Epidermal melanocyte (primary cell): ENCODE results near the gene ITPK1.

Experiments used
- DNase-seq: peaks from one replicate; pipeline ENCODE4 v3.0.0; 2011; ENCODE audit warnings: low spot score; ENCODE audit not compliant: insufficient read length

Gene ITPK1

DNA sequence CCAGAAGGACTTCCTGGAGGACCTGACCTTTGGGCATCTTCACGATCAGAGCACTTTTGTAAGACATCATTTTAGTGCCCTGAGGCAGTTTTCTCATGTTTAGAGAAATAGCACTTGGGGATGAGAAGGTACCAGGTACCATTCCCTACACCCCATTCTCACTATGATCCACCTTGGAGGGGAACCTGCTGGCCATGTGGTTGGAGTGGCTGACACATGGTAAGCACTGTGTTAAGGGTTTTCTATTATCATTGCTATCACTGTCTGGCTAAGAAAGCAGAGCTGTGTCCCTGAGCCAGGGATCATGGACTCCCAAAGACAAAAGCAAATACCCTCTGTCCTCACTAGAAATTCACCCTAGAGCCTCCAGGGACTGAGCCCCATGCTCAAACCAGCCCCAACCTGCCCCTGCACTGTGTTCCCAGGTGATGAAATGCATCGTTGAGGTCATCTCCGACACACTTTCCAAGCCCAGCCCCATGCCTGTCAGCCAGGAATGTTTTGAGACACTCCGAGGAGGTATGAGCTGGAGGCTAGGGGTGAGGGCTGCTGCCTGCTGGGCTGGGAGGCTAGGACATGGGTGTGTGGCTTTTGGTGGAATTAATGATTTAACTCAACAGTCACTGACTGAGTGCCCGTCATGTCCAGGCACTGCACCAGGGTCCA, 189.4 kb downstream of the ITPK1 start:
- DNase-seq, result no peak

DNA sequence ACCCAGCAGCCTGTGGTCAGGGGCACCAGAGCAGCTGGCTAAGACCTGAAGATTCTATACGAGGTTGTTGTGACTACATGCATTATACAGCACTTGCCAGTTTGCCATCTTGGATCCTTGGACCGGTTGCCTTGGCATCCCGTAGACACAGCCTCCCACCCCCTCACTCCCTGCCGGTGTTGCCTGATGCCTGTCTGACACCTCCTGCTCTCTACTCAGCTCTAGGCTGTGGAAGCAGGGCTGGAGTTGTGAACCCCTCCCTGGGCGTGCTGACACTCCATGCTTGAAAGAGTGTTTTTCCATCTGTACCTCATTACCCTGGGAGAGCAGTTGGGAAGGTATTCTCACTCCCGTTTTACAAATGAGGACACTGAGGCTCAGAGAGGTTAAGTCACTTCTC, 190.3 kb downstream of the ITPK1 start:
- DNase-seq, result no peak

DNA sequence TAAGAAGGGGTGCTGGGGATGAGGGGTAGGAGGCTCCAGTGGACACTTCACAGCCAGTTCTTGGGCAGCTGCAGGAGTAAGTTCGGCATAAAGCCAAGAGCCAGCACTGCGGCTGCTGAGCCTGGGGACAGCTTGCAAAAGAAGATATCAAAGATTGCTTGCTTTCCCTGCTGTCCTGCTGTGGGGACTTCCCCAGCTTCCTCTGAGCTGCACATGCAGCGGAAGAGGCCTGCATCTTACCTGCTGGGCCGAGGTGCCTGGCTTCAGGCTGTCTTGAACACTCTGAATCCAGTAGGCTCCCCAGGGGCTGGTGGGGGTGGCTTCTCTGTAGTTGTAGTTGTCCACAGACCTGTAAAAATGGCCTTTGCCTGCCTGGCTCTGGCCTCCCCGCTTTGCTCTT, 191.5 kb downstream of the ITPK1 start:
- DNase-seq, result no peak

DNA sequence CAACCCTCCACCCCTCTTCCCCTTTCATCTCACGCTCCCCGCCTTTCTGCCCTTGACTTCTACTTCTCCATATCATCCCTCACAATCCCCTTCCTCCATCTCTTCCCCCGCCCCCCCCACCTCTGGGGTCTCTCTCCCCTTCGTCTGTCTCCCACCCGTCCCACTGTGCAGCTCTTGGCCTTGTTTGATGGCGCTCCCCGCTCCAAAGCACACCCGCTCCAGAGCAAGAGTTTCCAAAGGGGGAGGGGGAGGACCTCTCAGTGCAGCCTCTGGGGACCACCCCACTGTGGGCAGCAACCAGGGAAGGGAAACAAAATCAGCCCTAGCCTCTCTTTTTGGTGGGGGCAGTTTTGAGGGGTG, 192.0 kb downstream of the ITPK1 start:
- DNase-seq, result no peak

DNA sequence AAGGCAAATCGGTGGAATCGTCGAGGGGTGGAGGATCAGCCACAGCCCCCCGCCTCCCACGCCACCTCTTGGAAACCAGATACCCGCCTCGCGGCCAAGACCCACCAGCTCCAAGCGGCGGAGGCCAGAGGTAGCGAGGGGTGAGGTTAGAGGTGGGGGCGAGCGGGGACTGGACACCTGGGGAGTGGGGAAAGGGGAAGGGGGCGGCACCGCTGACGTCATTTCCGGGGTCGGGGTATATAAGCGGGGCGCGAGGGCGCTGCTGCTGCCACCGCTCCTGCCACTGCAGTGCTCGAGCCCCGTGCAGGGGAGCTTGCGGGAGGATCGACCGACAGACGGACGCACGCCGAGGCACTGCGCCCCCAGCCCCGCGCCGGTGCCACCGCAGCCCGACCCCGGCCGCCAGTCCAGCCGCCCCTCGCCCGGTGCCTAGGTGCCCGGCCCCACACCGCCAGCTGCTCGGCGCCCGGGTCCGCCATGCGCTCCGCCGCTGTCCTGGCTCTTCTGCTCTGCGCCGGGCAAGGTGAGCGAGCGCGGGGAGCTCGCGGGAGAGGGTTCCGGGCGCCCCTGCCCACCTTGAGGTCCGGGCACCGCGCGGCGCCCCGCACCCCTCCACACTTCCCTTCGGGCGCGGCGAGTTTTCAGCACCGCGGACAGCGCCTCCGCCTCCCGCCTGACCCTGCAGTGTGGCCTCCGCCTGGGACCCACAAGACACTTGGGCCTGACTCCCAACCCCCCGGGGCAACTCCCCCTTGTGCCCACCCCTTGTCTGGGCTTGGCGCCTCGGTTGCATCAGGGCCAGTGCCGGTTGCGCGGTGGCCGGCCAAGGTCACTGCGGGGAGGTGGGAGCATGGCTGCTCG, 192.6 kb downstream of the ITPK1 start, which contains the start of gene CHGA:
CHGA (plus strand) TSS at position 268 of the 861 bp plus-strand sequence; CDS start at position 478, 210 bp downstream.
- peak; percentile 69 for DNase-seq

DNA sequence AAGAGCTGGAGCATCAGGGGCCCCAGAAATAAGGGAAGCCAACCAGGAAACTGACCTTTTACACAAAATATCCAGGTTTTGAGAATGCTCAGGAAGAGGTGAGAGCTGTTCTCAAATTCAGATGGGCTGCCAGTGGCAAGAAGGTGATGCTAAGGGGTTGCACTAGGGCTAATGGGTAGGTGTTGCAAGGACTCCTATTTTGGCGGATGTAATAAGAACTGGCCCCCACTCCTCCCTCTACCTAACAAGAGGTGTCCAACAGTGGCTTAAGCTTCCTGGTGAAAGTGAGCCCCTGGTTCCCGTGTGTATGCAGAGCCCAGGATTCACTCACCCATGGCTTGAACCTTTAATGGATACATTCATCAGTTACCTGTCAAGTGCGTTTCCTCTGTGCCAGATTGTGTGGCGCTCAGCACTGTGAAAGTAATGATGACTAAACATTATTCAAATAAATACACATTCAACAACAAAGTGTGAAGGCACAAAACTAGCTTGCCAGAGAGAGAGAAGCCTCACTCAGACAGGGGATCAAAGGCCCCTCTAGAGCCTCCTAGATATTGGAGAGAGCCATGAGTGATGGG, 193.5 kb downstream of the ITPK1 start:
- DNase-seq, result no peak

DNA sequence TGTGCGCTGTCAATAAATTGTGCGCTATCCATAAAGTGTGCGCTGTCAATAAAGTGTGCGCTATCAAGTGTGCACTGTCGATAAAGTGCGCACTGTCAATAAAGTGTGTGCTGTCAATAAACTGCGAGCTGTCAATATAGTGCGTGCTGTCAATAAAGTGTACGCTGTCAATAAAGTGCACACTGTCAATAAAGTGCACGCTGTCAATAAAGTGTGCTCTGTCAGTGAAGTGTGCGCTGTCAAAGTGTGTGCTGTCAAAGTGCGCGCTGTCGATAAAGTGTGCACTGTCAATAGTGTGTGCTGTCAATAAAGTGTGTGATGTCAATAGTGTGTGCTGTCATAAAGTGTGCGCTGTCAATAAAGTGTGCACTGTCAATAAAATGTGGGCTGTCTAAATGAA, 195.7 kb downstream of the ITPK1 start:
- no peak for DNase-seq

DNA sequence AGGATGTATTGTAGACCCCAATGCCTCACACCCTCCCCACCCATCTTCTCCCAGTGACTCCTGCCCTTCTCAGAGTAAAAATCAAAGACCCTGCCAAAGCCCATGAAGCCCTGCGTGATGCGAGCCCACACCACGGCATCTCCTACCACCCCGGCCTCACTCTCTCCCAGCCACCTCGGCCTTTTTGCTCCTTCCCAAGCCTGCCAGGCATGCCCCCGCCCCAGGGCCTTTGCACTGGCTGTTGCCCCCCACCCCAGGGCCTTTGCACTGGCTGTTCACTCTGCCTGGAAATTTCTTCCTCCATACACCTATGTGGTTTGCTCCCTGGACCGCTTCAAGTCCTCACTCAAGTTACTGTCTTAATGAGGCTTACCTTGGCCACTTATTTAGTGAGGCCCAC, 197.8 kb downstream of the ITPK1 start:
- DNase-seq, result no peak

DNA sequence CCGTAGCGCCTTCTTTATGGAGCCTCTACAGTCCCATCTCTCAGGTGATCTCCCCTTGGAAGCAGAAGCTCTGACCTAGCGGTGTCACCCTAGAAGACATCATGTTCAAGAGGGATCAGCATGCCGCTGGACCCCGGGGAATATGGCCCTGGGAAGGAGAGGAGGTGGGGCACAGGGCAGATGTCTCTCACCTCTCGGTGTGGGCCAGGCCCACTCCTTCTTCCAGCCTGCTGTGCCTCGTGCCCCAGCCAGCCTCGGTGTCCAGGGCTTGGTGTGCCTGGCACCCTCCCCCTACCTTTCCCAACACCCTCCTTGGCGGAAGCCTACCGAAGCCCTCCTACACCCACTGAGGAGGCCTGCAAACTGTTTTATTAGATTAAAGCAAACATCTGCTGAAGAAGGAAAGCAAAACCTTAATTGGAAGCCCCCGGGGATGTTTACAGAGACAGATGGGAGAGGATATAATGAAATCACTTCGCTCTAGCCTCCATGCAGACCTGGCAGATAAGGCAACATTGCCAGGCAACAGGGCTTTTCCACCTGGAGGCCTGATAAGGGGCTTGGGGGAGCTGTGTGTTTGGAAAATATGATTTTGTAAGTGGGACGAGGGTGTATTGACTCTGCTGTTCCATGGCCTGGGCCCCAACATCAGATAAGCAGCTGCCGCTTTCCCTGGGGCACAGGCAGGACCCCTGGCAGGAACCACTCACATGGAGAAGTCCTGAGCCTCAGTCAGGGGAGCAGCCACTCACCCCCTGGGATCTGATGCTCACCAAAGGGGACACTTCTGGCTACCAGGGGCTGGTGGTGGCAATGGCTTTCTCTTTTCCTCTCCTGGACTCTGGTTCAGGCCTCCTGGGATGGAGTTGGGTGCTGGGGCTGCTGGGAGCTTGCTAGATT, 198.4 kb downstream of the ITPK1 start:
- no peak for DNase-seq

DNA sequence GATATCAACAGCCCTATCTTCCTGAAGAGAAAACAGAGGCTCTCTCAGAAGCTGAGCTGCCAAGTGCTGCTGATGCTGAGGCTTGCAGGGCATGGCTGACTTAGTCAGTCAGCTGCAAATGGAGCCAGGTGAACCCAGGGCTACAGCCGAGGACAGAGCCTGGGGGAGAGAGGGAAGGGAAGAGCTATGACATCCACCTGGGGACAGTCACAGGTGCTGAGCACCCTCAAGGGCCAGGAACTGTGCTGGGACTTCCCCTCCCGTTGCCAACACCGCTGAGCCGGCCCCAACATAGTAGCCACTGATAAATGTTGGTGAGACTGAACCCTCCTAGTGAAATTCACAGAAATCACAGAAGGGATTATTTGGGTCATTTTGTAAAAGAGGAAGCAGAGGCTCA, 199.5 kb downstream of the ITPK1 start:
- no peak for DNase-seq

DNA sequence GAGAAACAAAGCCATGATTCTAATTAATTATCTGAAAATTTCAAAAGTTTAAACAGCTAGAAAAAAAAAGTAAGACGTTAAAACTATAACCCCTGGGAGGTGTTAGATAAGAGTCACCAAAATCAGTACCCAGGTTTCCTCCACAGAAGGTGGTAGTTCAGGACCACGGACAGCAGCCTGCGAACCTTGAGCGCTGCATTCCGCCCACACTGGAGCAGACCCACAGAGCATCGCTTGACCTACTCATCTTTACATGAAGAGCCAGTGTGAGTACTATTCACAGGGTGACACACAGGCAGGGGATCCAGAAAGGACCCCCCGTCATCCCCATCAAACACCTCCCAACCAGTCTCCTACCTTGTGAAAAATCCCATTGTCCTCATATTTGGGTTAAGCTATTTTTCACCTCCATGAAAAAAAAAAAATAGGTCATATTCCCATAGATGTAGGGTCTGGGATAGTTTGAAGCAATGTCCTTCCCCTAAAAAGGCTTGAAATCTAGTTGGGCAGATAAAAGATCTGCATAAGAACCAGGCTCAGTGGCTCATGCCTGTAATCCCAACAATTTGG, 201.6 kb downstream of the ITPK1 start:
- DNase-seq, result no peak

DNA sequence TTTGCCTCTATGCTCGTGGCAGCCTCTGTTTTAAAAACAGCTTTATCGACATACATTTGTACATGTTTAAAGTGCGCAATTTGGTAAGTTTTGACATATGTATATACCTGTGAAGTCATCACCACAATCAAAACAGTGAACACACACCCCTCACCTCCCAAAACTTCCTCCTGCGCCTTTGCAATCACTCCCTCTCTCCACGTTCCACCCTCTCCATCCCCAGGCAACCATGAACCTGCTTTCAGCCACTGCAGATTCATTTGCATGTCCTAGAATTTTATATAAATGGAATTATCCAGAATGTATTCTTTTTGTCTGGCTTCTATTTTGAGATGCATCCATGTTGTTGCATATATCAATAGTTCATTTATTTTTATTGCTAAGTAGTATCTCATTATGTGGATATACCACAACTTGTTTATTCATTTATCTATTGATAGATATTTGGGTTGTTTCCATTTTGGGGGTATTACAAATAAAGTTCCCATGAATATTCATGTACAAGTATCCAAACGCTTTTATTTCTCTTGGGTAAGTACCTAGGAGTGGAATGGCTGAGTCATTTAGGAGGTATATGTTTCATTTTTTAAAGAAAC, 208.3 kb downstream of the ITPK1 start:
- no peak for DNase-seq

DNA sequence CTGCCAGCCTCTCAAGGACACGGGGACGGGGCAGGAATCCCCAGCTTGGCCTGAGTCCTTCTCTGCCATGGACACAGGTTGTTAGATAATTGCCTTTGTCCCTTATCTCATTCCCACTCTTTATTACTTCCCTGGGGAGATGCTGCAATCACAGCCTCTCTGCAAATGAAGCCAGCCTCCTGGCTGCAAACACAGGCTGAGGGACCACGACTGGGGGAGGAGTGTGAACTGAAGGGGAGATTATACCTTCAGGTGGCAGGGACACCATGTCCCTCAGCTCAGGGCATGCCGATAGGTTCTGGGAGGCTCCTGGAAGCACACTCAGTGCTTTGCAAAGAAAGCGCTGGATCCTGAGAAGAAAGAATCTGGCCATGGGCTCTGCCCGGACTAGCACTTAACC, 208.9 kb downstream of the ITPK1 start:
- no peak for DNase-seq

DNA sequence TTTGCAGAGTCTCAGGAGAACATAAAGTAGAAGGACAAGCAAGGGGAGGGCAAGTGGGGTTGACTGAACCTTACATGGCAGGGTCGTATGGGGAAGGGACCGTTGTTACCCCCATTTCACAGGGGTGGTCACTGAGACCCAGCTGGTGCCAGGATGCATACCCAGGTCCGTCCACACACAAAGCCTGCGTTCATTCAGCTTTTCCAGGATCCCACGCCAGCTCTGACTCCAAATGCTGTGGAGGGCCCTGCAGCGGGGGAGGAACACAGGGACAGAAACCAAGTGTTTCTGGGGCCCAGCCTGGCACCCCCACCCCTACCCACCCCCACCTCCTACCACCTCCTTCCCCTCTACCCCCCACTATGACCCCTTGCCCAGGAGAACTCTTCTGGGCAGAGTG, 209.3 kb downstream of the ITPK1 start:
- DNase-seq, result no peak

DNA sequence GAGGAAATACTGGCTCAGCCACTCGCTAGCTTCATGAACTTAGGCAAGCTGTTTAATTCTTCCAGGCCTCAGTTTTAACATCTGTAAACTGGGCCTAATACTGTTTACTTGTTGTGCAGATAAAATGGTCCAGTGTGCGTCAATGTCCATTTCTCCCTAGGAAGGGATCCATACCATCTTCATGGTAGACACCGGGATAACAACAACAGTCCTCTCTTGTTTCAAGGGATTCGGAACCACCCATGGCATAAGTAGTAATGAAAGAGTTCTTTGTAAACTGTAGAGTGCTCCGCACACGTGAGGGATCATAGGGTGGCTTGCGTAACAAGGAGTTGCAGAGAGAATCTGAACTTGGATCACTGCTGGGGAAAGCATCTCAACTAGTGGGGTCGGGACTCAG, 210.1 kb downstream of the ITPK1 start:
- DNase-seq, result peak; percentile 84

DNA sequence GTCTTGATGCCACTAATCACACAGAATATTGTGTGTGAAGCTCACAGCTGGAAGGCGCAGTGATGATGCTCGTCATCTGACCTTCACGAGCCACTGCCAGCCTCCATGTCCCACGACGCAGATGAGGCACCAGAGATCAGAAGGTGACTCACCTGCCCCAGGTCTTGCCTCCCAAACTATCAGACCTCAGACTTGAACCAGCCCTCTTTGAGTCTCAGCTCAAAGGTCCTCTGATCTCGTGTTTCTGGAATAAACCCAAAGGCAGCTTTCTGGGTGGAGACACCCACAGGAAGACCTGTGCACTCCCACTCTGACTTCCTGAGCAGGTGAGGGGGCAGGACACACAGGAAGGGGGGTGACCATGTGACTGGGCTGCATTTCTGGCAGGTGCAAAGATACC, 212.4 kb downstream of the ITPK1 start:
- no peak for DNase-seq

DNA sequence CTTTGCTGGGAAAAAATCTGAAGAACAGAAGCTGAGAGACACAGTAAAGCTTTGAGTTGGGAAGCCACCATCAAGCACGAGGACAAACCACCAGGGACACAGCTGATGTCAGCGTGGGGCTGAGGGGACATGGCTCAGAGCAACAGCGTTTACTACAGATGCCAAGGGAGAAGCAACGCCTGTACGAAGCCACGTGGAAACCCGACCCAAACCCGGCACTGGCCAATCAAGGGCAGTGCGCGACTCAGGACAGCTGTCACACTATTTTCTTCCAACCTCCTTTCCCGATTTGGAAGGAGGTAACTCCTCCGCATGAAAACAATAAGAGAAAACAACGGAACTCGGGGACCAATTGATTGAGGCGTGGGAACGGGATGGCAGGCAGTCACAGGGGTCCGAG, 213.0 kb downstream of the ITPK1 start:
- DNase-seq, result no peak

DNA sequence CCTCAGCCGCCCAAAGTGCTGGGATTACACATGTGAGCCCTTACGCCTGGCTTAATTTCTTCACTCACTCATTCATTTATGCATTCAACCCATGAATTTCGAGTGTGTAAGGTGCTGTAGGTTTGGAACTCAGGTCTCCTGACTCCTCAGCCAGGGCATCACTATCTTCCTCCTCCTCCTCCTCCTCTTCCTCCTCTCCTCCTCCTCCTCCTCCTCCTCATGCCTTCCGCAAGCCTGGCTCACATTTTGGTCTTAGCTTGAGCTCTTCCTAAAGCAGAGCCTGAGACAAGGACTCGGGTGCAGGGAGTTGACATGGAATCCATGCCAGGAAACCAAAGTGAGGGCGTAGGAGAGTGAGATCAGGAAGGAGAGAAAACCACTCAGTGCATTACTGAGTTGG, 213.5 kb downstream of the ITPK1 start:
- DNase-seq, result no peak

DNA sequence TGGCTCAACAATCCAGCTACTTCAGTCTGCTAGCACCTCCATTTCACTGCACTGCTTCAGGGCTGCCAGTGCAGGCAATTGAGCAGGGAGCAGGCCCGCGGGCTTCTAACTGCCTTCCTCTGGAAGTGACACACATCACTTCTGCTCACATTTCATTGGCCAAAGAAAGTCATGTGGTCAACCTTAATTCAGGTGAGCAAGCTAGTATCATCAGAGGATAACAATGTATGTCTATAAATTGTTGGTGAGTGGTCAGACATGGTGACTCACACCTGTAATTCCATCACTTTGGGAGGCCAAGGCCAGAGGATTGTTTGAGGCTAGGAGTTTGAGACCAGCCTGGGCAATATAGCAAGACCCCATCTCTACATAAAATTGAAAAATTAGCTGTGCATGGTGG, 215.1 kb downstream of the ITPK1 start:
- DNase-seq, result no peak

DNA sequence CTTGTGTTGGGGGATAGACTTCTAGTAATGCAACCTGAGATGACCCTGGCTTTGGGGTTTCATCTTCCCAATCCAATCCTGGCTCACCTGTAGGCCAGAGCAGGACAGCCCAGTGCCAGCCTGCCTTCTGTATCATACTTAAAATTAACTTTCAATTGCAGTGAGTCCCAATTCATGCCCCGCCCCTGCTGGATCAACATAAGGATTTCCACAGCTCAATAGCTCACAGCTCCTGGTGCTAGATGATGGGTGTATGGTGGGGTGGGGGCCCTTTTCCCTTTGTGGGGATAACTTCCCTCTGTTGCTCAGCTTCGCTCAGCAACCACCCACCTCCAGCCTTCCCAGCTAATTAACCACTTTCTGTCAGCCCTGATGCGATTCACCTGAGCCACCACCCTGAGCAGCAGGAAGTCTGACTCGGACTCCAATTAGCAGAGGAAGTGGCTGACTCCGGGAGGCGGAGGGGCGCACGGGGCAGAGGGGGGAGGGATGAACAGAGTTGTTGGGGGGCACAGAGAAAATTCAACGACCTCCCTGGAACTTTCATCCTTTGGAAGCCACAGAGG, 217.1 kb downstream of the ITPK1 start:
- DNase-seq, result no peak
